NB4 (cell line): ENCODE results near the gene XDH.

Experiments used
- DNase-seq: peaks from one replicate; pipeline ENCODE4 v3.0.0; 2010; ENCODE audit warnings: low read depth
- H3K4me3 ChIP-seq: one replicate; pipeline ENCODE4 v1.5.1; 2011; ENCODE audit warnings: mild to moderate bottlenecking, low read depth, low read length, moderate library complexity
- CTCF ChIP-seq: IDR thresholded peaks from one replicate; pipeline ENCODE4 v1.5.1; 2012; ENCODE audit warnings: low read depth, low read length
- MAX ChIP-seq: IDR thresholded peaks from 2 replicates; pipeline ENCODE4 v1.6.1; 2011; ENCODE audit warnings: low read depth, low read length
- MYC ChIP-seq: IDR thresholded peaks from 2 replicates; pipeline ENCODE4 v1.6.1; 2011; ENCODE audit warnings: low read depth, low read length
- POLR2A ChIP-seq: IDR thresholded peaks from 2 replicates; pipeline ENCODE4 v1.6.1; 2011; ENCODE audit warnings: mild to moderate bottlenecking; ENCODE audit not compliant: insufficient read length; ENCODE audit errors: extremely low read depth

The XDH gene

GRCh38 chr2:31286230-31286629 lies 128.3 kb downstream of the XDH start:
- TF ChIP-seq POLR2A (no peak), MYC (no peak), CTCF (no peak), MAX (no peak)
- no peak for DNase-seq

More at GRCh38 chr2:31286230-31286629, 128.3 kb downstream of the XDH start:
- H3K4me3 ChIP-seq, result no peak overlapping the region
